Stimulated activated CD4-positive, alpha-beta T cell treated with anti-CD3 and anti-CD28 coated beads, Interleukin-15, amount 100 ng/mL, for 24 hours (primary cell): ENCODE data around the gene PAK5.
"Not testable (repeated sequence)": the region's sequence is repeated elsewhere in the genome, so short reads cannot be mapped to it uniquely, and the experiment has no call there.

ENCODE experiments used
- DNase-seq: peaks from one replicate; pipeline ENCODE4 v3.0.0-alpha.2; 2020

PAK5 gene

GRCh38 chr20:9672981-9673380 is 165.9 kb downstream of the PAK5 start:
- no peak for DNase-seq

GRCh38 chr20:9672027-9672426 is 166.8 kb downstream of the PAK5 start:
- no peak for DNase-seq

GRCh38 chr20:9668381-9668780 is 170.5 kb downstream of the PAK5 start:
- no peak for DNase-seq

- DNase-seq = no peak
Measured at GRCh38 chr20:9663423-9663822, 175.5 kb downstream of the PAK5 start.

- DNase-seq = peak; percentile 3
Measured at GRCh38 chr20:9660236-9660868, 178.5 kb downstream of the PAK5 start.

GRCh38 chr20:9647741-9648140 is 191.1 kb downstream of the PAK5 start:
- no peak for DNase-seq

GRCh38 chr20:9646375-9646774 is 192.5 kb downstream of the PAK5 start:
- DNase-seq = no peak

GRCh38 chr20:9642882-9643281 is 196.0 kb downstream of the PAK5 start:
- no peak for DNase-seq

- not testable (repeated sequence) for DNase-seq
Measured at GRCh38 chr20:9641499-9642000, 197.3 kb downstream of the PAK5 start.

GRCh38 chr20:9637889-9638288 is 201.0 kb downstream of the PAK5 start:
- DNase-seq = no peak

GRCh38 chr20:9635750-9636149 is 203.1 kb downstream of the PAK5 start:
- DNase-seq = no peak

- DNase-seq = no peak
Measured at GRCh38 chr20:9634327-9634726, 204.5 kb downstream of the PAK5 start.

- no peak for DNase-seq
Measured at GRCh38 chr20:9632991-9633390, 205.9 kb downstream of the PAK5 start.

GRCh38 chr20:9632265-9632664 is 206.6 kb downstream of the PAK5 start:
- no peak for DNase-seq

- DNase-seq = no peak
Measured at GRCh38 chr20:9630554-9630953, 208.3 kb downstream of the PAK5 start.

GRCh38 chr20:9629831-9630230 is 209.0 kb downstream of the PAK5 start:
- no peak for DNase-seq

GRCh38 chr20:9628589-9628988 is 210.3 kb downstream of the PAK5 start:
- DNase-seq = no peak

- no peak for DNase-seq
Measured at GRCh38 chr20:9628141-9628540, 210.7 kb downstream of the PAK5 start.

- no peak for DNase-seq
Measured at GRCh38 chr20:9627219-9627618, 211.7 kb downstream of the PAK5 start.

GRCh38 chr20:9626357-9626756 is 212.5 kb downstream of the PAK5 start:
- DNase-seq = no peak

- no peak for DNase-seq
Measured at GRCh38 chr20:9617940-9618339, 220.9 kb downstream of the PAK5 start.

- peak; percentile 59 for DNase-seq
Measured at GRCh38 chr20:9616833-9617461, 221.9 kb downstream of the PAK5 start.

- DNase-seq = no peak
Measured at GRCh38 chr20:9616455-9616805, 222.4 kb downstream of the PAK5 start.

- DNase-seq = no peak
Measured at GRCh38 chr20:9615766-9616454, 223.0 kb downstream of the PAK5 start.
